A673 (cell line): ENCODE results near the gene FECH.

Experiments
- EZH2 ChIP-seq: fragments of 200-600 bp; sonication (generic); IDR thresholded peaks from 2 replicates; pipeline ENCODE4 v1.6.1; 2017; ENCODE audit warnings: borderline replicate concordance, low read depth, mild to moderate bottlenecking, mixed read lengths, antibody characterized with exemption, low read length; ENCODE audit not compliant: poor library complexity, severe bottlenecking
- TF ChIP-seq, protein P1 (sequence below): fragments of 300-800, 200-600 bp; sonication (generic); conservative IDR thresholded peaks from 2 replicates; pipeline ENCODE4 v1.5.1; 2017; ENCODE audit warnings: low read depth, mild to moderate bottlenecking, antibody characterized with exemption, low read length, moderate library complexity, mixed read lengths

DNA sequence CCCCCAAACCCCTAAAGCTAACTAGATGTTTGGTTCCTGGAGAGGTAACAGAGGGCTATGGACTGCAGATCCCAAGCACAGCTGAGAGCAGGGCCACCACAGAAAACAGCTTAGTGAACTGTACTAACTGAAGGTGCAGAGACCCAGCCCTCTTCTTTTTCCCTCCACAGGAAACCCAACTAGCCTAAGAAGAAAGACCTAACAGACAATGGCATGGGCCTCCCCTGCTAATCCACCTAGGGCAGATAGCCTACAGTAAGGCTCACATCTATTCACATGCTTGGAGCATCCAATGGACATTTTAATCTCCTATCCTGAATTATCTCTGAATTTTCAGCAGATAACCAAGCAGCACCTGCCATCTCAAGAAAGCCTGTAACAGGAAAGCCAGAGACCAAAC, 8.8 kb upstream of the FECH start:
- TF ChIP-seq, protein P1, sequence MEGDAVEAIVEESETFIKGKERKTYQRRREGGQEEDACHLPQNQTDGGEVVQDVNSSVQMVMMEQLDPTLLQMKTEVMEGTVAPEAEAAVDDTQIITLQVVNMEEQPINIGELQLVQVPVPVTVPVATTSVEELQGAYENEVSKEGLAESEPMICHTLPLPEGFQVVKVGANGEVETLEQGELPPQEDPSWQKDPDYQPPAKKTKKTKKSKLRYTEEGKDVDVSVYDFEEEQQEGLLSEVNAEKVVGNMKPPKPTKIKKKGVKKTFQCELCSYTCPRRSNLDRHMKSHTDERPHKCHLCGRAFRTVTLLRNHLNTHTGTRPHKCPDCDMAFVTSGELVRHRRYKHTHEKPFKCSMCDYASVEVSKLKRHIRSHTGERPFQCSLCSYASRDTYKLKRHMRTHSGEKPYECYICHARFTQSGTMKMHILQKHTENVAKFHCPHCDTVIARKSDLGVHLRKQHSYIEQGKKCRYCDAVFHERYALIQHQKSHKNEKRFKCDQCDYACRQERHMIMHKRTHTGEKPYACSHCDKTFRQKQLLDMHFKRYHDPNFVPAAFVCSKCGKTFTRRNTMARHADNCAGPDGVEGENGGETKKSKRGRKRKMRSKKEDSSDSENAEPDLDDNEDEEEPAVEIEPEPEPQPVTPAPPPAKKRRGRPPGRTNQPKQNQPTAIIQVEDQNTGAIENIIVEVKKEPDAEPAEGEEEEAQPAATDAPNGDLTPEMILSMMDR: no peak
- TF ChIP-seq EZH2: no peak
